Omental fat pad (tissue), 4 donors: Measurements from ENCODE around the gene WDR1. TPM values are rescaled to one million over a fixed set of nuclear protein-coding genes. Genes with fewer than 3 reads are reported as not detected.

Source experiments
- ATAC-seq: fragments of 150-250 bp; one replicate; pipeline ENCODE4 v1.9.1; 2016; ENCODE audit warnings: mild to moderate bottlenecking, moderate library complexity; ENCODE audit not compliant: low FRiP score
- DNase-seq: peaks from one replicate; pipeline ENCODE4 v3.0.0-alpha.2; 2019; ENCODE audit warnings: low spot score
- CTCF ChIP-seq, 3 donors: fragments of 450-650 bp; IDR thresholded peaks; one replicate each; pipeline ENCODE4 v1.5.1; 2016 to 2017; ENCODE audit warnings: antibody characterized with exemption in 3 of 3, mild to moderate bottlenecking in 3 of 3, moderate library complexity in 2 of 3
- total RNA-seq, 4 donors: library from RNA; depleted of rRNA; stranded (reverse); fragments of >200 nt; gene quantifications; one replicate each; pipeline ENCODE4 v1.1.0, GENCODE V29; 2016

WDR1 gene
- total RNA-seq, 4 donors from 2014 or later = 114 to 219 (median 135) TPM

GRCh38 chr4:10092481-10093270 lies 23.9 kb downstream of the WDR1 start:
- ATAC-seq = no peak
- no peak for DNase-seq

GRCh38 chr4:10091531-10092181 lies 24.9 kb downstream of the WDR1 start:
- ATAC-seq = no peak
- no peak for TF ChIP-seq CTCF (IDR thresholded peaks at IDR 0.05)
- no peak for DNase-seq

More at GRCh38 chr4:10092481-10093270, 23.9 kb downstream of the WDR1 start:
- no peak for TF ChIP-seq CTCF (IDR thresholded peaks at IDR 0.05)

DNA sequence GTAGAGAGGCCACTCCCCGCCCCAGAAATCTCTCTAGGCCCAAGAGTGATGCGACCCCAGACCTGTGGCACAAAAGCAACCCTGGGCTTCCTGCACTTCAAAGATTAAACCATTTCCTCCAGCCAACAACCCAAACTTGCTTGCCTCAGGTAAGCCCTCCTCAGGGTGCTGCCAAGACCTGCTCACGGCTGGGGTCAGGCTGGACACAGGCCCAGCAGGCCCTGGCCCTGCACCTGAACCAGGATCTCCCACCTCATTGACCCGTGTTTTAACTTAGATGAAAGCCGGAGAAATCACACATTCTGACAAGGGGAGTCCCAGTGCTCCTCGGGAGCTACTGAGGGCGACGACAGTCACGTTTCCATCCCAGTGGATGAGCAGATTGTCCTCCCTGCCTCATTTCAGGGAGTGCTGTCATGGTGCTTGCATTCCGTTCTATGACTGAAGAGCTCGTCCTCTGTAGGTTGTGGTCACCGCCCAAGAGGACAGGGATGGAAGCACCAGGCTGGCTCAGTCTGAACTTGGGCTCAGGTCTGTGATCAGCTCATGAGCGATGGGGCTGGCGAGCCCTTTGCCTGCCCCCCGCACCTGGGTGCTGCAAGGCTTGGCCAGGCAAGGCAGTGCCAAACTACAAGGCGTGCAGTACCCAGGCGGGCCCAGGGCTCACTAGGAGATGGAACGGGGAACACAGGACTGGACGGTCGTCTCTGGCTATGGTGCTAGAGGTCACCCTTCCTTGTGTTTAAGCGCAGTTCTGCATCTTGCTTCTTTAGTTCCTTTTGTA lies 25.9 kb downstream of the WDR1 start:
- ATAC-seq = no peak
- no peak for DNase-seq
- no peak for TF ChIP-seq CTCF (IDR thresholded peaks at IDR 0.05)

- DNase-seq (no peak), ATAC-seq (no peak)
- TF ChIP-seq CTCF (IDR thresholded peaks at IDR 0.05) = no peak
These were observed 27.3 kb downstream of the WDR1 start for GRCh38 chr4:10089346-10089745.

DNA sequence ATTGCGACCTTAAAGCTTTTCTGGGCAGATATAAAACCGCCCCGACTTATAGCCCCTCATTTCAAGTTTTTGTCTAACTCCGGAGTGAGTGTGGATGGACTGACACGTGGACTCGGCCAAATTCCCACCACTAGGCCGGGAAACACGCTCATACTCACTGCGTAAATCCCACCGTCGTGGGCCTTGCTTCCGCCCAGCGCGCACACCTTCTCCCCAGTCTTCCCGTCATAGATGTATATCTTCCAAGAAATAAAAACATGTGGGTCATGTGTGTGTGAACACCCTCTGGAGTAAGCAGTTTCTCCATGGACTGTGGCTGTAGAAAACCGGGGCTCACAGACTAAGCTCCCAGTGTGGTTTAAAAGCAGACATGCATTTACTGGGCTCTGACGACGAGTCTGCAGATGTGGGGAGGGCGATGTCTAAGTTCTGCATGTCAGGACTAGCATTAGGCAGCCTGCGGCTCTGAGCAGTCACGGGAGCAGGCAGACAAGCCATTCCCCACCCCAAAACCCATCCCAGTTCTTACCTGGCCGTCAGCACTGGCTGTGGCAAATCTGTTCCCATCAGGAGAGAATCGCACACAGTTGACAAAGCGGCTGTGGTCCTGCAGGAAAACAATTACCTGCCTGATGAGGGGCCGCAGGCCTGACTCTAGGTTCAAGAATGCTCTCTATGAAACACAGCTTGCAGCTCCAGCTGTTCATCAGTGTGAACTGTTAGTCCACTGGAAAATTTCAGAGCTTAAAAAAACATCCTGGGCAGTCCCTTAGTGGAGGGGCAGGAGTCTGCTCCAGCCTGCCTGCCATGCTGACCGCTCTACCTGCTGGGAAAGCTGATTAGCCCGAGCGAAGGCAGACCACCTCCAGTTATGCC lies 28.2 kb downstream of the WDR1 start:
- TF ChIP-seq CTCF (IDR thresholded peaks at IDR 0.05) = no peak

GRCh38 chr4:10087152-10087791 lies 29.3 kb downstream of the WDR1 start:
- DNase-seq (no peak), ATAC-seq (no peak)
- TF ChIP-seq CTCF (IDR thresholded peaks at IDR 0.05) = no peak

More for the DNA sequence above, 28.2 kb downstream of the WDR1 start:
- no peak for ATAC-seq
- DNase-seq = no peak
